Mesenchymal stem cell (in vitro differentiated cells and primary cell): ENCODE data around the gene CSRP1.

Experiments used
- DNase-seq: peaks from one replicate; pipeline ENCODE4 v3.0.0-alpha.2; 2013
- H2AFZ ChIP-seq: one replicate; pipeline ENCODE4 v1.6.1; 2013; ENCODE audit warnings: low read depth, mild to moderate bottlenecking, control low read depth, inconsistent platforms, low read length, moderate library complexity
- H2AK5ac ChIP-seq: 2 replicates; pipeline ENCODE4 v1.6.1; 2013; ENCODE audit warnings: low read length, moderate library complexity, mild to moderate bottlenecking, inconsistent platforms; ENCODE audit not compliant: severe bottlenecking
- H2BK120ac ChIP-seq: one replicate; pipeline ENCODE4 v1.6.1; 2013; ENCODE audit warnings: low read depth, mild to moderate bottlenecking, inconsistent platforms, low read length, moderate library complexity
- H2BK12ac ChIP-seq, 2 experiments: one replicate each; pipeline ENCODE4 v1.6.1; 2013; ENCODE audit warnings: inconsistent platforms in 2 of 2, low read length in 2 of 2, mild to moderate bottlenecking in 2 of 2, moderate library complexity in 2 of 2, control low read depth in 1 of 2
- H2BK15ac ChIP-seq: one replicate; pipeline ENCODE4 v1.6.1; 2013; ENCODE audit warnings: mild to moderate bottlenecking, low read depth, inconsistent platforms; ENCODE audit not compliant: poor library complexity, severe bottlenecking
- H2BK5ac ChIP-seq: 2 replicates; pipeline ENCODE4 v1.6.1; 2013; ENCODE audit warnings: low read depth, mild to moderate bottlenecking, low read length, control low read depth, inconsistent platforms; ENCODE audit not compliant: poor library complexity, severe bottlenecking
- H3K14ac ChIP-seq, 2 experiments: one replicate each; pipeline ENCODE4 v1.6.1; 2013; ENCODE audit warnings: inconsistent platforms in 2 of 2, low read length in 2 of 2, control low read depth in 1 of 2, mild to moderate bottlenecking in 1 of 2, moderate library complexity in 1 of 2
- H3K18ac ChIP-seq, 2 experiments: one replicate each; pipeline ENCODE4 v1.6.1; 2013; ENCODE audit warnings: inconsistent platforms in 2 of 2, low read length in 2 of 2, control low read depth in 1 of 2, low read depth in 1 of 2, mild to moderate bottlenecking in 1 of 2
- H3K23ac ChIP-seq, 2 experiments: one replicate each; pipeline ENCODE4 v1.6.1; 2013; ENCODE audit warnings: inconsistent platforms in 2 of 2, low read length in 2 of 2, mild to moderate bottlenecking in 2 of 2, moderate library complexity in 2 of 2, control low read depth in 1 of 2
- H3K27ac ChIP-seq: 2 replicates; pipeline ENCODE4 v1.5.1; 2013; ENCODE audit warnings: mild to moderate bottlenecking, moderate library complexity, low read length, control low read depth, inconsistent platforms; ENCODE audit not compliant: poor library complexity, severe bottlenecking
- H3K27me3 ChIP-seq, 2 experiments: 2 replicates each; pipeline versions ENCODE4 v1.6.1 to v1.7.0; 2013; ENCODE audit warnings: low read length in 2 of 2, mild to moderate bottlenecking in 2 of 2, moderate library complexity in 2 of 2, control low read depth in 1 of 2, inconsistent platforms in 1 of 2; ENCODE audit not compliant: control insufficient read depth in 1 of 2, insufficient read depth in 1 of 2
- H3K36me3 ChIP-seq, 2 experiments: 2 replicates each; pipeline versions ENCODE4 v1.6.1 to v1.7.0; 2013; ENCODE audit warnings: low read length in 2 of 2, control low read depth in 1 of 2, inconsistent platforms in 1 of 2, low read depth in 1 of 2, mild to moderate bottlenecking in 1 of 2; ENCODE audit not compliant: insufficient read depth in 2 of 2, control insufficient read depth in 1 of 2
- H3K4ac ChIP-seq, 2 experiments: one replicate each; pipeline ENCODE4 v1.6.1; 2013; ENCODE audit warnings: inconsistent platforms in 2 of 2, low read length in 2 of 2, mild to moderate bottlenecking in 2 of 2, moderate library complexity in 2 of 2, control low read depth in 1 of 2, low read depth in 1 of 2
- H3K4me1 ChIP-seq: 2 replicates; pipeline ENCODE4 v1.6.1; 2013; ENCODE audit warnings: low read depth, low read length, control low read depth; ENCODE audit not compliant: control insufficient read depth, insufficient read depth
- H3K4me2 ChIP-seq: 2 replicates; pipeline ENCODE4 v1.6.1; 2013; ENCODE audit warnings: low read length, mild to moderate bottlenecking, inconsistent platforms; ENCODE audit not compliant: poor library complexity, severe bottlenecking
- H3K4me3 ChIP-seq, 2 experiments: 2 replicates each; pipeline versions ENCODE4 v1.5.1 to v1.7.0; 2013; ENCODE audit warnings: low read length in 2 of 2, mild to moderate bottlenecking in 2 of 2, control low read depth in 1 of 2, low read depth in 1 of 2; ENCODE audit not compliant: insufficient read depth in 1 of 2
- H3K79me1 ChIP-seq: replicated peaks from 2 replicates; pipeline ENCODE4 v1.6.1; 2013; ENCODE audit warnings: mild to moderate bottlenecking, control low read depth, low read length, inconsistent platforms; ENCODE audit not compliant: poor library complexity, severe bottlenecking
- H3K9ac ChIP-seq: 2 replicates; pipeline ENCODE4 v1.7.0; 2013; ENCODE audit warnings: mild to moderate bottlenecking, low read length, moderate library complexity
- H3K9me3 ChIP-seq: 2 replicates; pipeline ENCODE4 v1.7.0; 2013; ENCODE audit warnings: mild to moderate bottlenecking, low read length; ENCODE audit not compliant: control insufficient read depth
- H4K8ac ChIP-seq: one replicate; pipeline ENCODE4 v1.6.1; 2013; ENCODE audit warnings: inconsistent platforms, mild to moderate bottlenecking, low read length, moderate library complexity
- H4K91ac ChIP-seq: one replicate; pipeline ENCODE4 v1.6.1; 2013; ENCODE audit warnings: mild to moderate bottlenecking, low read length, inconsistent platforms
- WGBS: methylation state at CpG from one replicate; pipeline ENCODE4 v1.1.7; 2013; ENCODE audit warnings: mixed read lengths; 5-methylcytosine and 5-hydroxymethylcytosine counted together

Gene CSRP1

DNA sequence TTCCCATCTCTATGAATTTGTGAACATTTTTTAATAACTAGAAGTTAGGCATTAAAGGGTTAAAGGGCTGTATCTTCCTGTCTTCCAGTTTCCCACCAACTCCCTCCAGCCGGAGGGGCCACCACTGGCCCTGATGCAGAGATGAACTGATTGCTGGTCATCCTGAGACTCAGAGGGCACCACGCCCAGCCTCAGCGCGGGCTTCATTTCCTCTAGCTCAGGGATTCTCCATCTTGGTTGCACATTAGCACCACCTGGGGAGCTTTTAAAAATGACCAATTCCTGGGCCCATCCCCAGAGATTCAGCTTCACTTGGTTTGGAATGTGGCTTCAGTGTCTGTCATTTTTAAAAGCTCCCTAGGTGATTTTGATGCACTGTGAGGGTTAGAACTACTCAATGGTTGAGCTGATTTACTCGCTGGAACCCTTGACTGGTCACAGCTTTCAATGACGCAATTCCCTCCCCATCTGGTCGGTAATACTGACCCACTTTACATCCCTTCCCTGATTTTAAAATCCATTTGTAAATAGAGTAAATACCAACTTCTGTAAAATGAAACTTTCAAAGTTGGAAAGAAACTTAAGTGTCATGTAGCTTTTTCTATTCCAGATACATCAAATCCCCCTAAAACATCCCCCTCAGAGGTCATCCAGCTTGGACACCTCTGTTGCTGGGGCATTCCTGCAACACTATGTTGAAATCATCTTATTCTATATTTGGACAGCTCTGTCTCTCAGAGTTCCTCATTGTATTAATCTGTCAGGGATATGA lies 37.1 kb upstream of the CSRP1 start:
- Histone ChIP-seq H4K91ac (peak overlapping the region; percentile 7), H4K8ac (peak overlapping the region; percentile 19), H3K4ac (no peak overlapping the region), H3K18ac (peak overlapping the region in 1 of 2 experiments; percentile 69), H3K4me2 (no peak overlapping the region), H3K36me3 (no peaks in the 10 kb centered on the region), H2AK5ac (peak overlapping the region; percentile 17), H3K9ac (peak overlapping the region; percentile 93), H3K9me3 (no peaks in the 10 kb centered on the region), H3K23ac (no peak overlapping the region), H2BK12ac (peak overlapping the region in 1 of 2 experiments; percentile 76), H3K27ac (no peak overlapping the region), H2BK120ac (no peak overlapping the region), H2AFZ (no peak overlapping the region), H3K4me3 (peak overlapping the region in 1 of 2 experiments; percentile 17), H2BK15ac (peak overlapping the region; percentile 44), H3K4me1 (peaks cover 12% of the 10 kb centered on the region), H3K14ac (no peak overlapping the region), H2BK5ac (no peak overlapping the region), H3K79me1 (peaks cover 6% of the 10 kb centered on the region), H3K27me3 (no peaks in the 10 kb centered on the region)
- WGBS = 75% methylated on average over 5 of the region's 7 CpGs
- no peak for DNase-seq

DNA sequence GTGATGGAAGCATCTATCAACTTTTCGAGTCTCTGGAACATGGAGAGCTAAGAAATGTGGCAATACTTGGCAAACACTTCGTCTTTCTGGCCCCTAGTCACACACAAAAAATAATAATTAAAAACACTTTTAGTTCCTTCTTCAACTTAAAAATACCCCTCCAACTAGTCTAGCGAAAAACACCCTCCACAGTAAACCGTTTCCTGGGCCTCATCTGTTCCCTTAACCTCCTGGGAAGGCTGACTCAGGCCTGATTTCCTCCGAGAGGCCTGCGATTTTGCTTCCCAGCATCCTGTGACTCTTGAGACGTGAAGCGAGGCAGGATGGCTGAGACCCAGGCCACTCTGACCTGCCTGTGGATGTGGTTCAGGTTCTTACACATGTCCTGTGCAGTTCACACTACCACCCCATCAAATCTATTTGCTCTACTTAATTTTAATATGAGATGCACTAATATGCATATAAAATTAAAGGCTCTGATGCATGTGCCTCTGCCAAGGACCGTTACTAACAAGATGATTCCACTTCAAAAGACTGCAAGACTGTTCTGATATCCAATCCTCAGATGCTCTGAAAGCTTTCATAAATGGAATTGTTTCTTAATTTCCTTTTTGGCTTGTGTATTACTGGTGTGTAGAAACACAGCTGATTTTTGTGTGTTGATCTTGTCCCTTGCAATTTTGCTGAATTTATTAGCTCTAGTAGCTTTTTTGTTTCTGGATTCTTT lies 35.5 kb upstream of the CSRP1 start:
- peaks cover 4% of the 10 kb centered on the region for H3K79me1 ChIP-seq
- no peak overlapping the region for H2BK120ac ChIP-seq
- H3K9me3 ChIP-seq = no peaks in the 10 kb centered on the region
- no peak overlapping the region for H2AFZ ChIP-seq
- H2BK15ac ChIP-seq = no peak overlapping the region
- H3K27me3 ChIP-seq = no peaks in the 10 kb centered on the region
- peak overlapping the region; percentile 89 for H4K8ac ChIP-seq
- H2AK5ac ChIP-seq = peak overlapping the region; percentile 97
- no peak overlapping the region for H3K14ac ChIP-seq
- peak overlapping the region; percentile 92 for H2BK5ac ChIP-seq
- peak overlapping the region in 1 of 2 experiments; percentile 94 for H3K4me3 ChIP-seq
- H3K36me3 ChIP-seq = no peaks in the 10 kb centered on the region
- peak overlapping the region; percentile 93 for H3K9ac ChIP-seq
- H2BK12ac ChIP-seq = no peak overlapping the region
- H4K91ac ChIP-seq = peak overlapping the region; percentile 52
- peak overlapping the region; percentile 35 to 92 for H3K4ac ChIP-seq
- WGBS = 20% methylated on average over 8 of the region's 9 CpGs
- peak; percentile 79 for DNase-seq
- H3K4me1 ChIP-seq = peaks cover 21% of the 10 kb centered on the region
- H3K27ac ChIP-seq = peak overlapping the region; percentile 92
- H3K23ac ChIP-seq = no peak overlapping the region
- H3K18ac ChIP-seq = peak overlapping the region in 1 of 2 experiments; percentile 40
- peak overlapping the region; percentile 2 for H3K4me2 ChIP-seq

DNA sequence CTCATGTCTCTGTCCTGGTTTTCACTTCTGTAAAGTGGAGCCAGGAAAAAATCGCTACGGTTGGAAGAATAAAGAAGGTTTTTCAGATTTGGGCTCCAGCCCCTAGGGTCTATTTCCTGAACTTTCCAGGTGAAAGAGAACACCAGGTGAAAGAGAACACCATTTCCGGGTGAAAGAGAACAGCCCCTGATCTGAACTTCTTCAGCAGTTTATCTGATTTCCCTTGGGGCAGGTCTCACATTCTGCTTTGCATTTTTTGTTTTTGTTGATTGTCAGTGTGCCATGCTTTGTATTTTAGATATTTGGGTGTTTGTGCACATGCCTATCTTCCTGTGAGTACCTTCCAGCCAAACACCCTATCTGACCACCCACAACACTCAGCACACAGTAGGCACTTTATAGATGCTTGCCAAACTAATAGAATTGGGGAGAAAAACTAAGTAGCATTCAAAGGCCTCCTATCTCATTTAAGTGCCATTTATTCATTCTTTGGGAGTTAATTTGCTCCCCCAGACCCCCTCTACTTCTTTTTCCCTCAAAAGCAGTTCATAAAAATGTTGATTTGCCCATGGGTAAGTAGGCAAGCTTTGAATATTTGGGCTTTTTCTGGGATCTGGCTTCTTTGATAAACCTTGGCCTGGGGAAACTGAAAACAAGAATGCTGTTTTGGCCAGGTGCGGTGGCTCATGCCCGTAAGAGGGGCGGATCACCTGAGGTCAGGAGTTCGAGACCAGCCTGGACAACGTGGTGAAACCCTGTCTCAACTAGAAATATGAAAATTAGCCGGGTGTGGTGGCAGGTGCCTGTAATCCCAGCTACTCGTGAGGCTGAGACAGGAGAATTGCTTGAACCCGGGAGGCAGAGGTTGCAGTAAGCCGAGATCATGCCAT lies 34.2 kb upstream of the CSRP1 start:
- H3K9ac ChIP-seq = peak overlapping the region; percentile 93
- no peak overlapping the region for H2AFZ ChIP-seq
- peak overlapping the region in 1 of 2 experiments; percentile 21 for H2BK12ac ChIP-seq
- H3K27me3 ChIP-seq = no peaks in the 10 kb centered on the region
- H3K4me2 ChIP-seq = peak overlapping the region; percentile 92
- peak overlapping the region in 1 of 2 experiments; percentile 50 for H3K23ac ChIP-seq
- peaks cover 3% of the 10 kb centered on the region for H3K79me1 ChIP-seq
- H3K4me1 ChIP-seq = peaks cover 23% of the 10 kb centered on the region
- H3K36me3 ChIP-seq = no peaks in the 10 kb centered on the region
- H4K8ac ChIP-seq = peak overlapping the region; percentile 46
- H2AK5ac ChIP-seq = peak overlapping the region; percentile 68
- H2BK5ac ChIP-seq = no peak overlapping the region
- H3K4me3 ChIP-seq = peak overlapping the region in 1 of 2 experiments; percentile 94
- peak overlapping the region; percentile 57 for H2BK15ac ChIP-seq
- no peak overlapping the region for H2BK120ac ChIP-seq
- H3K9me3 ChIP-seq = no peaks in the 10 kb centered on the region
- no peak overlapping the region for H3K14ac ChIP-seq
- no peak for DNase-seq
- H3K4ac ChIP-seq = peak overlapping the region in 1 of 2 experiments; percentile 67
- no peak overlapping the region for H4K91ac ChIP-seq
- H3K27ac ChIP-seq = peak overlapping the region; percentile 92
- H3K18ac ChIP-seq = peak overlapping the region; percentile 8 to 21
- WGBS = 93% methylated on average over 12 of the region's 12 CpGs
